ENCODE results near the gene STYX.

The STYX gene

GRCh38 chr14:52729925-52730708 lies at the start of gene STYX:
Gene STYX, plus strand, starts transcription at chr14:52730166. Its CDS starts 309 bp downstream, at chr14:52730475.
- no peak for FAIRE-seq

DNA sequence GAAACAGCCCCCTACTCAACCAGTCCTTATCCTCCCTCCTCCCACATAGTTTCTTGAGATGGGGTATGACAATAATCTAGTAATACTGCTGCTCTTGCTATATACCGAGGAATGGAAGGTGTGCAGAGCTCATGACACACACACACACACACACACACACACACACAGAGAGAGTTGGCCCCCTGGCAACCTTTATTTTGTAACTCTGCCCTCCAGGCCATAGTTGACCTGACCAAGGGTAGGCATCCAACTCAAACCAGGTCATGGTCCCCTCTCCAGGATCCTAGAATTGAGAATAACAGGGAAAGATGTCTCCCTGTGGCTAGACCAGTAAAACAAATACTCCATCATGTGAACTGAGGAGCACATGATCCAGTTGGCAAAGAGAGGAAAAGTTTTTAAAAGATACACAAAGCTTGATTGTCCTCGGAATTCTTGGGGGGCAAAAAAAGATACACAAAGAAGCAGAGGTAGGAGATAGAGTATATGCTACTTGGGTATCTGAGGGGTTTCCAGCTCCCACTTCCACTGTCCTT lies 45.9 kb upstream of the STYX start:
- FAIRE-seq = no peak

DNA sequence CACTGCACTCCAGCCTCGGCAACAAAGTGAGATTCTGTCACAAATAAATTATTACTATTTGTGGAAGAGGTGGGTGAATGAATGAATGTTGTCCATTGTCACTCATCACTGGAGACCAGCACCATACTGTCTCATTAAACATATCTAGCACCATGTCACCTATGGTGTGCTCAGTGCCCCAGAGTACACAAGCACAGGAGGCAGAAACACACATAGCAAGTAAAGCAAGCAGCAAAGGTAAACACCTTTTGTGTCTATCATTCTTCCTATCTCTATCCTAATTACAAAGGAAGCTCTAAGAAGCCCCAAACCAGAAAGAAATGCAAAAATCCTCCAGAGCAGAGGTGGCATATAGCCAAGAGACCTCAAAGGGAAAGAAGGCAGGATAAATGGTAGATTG lies 43.8 kb upstream of the STYX start:
- no peak for FAIRE-seq

DNA sequence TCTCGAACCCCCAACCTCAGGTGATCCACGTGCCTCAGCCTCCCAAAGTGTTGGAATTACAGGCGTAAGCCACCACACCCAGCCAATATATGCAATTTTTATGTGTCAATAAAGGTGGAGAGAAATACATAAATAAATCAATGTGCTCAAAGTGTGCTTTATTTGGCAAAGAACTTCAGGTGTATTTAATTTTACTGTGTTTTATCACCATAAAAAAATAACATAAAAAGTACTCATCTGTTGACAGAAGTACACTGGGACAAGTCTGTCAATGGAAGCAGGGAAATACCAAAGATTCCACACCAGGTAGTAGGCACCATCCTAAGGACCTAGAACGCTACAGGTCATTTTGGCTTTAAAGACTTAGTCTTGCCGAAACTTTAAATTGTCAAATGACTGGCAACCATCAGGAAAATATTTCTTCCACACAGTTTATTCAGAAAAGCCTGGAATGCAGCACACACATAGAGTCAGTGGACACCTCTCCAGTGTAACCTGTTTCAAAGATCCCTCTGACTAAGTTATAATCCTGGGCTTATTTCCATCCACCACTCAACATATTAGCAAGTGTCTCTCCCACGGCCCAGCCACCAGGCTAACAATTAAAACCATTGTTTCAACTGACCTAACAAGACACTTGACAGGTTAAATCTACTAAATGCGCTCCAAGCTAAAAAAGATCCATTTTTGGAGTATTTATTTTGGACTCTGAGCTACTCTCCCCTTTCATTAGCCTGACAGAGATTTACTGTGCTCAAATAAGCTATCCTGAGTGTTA lies 38.8 kb upstream of the STYX start:
- no peak for FAIRE-seq

DNA sequence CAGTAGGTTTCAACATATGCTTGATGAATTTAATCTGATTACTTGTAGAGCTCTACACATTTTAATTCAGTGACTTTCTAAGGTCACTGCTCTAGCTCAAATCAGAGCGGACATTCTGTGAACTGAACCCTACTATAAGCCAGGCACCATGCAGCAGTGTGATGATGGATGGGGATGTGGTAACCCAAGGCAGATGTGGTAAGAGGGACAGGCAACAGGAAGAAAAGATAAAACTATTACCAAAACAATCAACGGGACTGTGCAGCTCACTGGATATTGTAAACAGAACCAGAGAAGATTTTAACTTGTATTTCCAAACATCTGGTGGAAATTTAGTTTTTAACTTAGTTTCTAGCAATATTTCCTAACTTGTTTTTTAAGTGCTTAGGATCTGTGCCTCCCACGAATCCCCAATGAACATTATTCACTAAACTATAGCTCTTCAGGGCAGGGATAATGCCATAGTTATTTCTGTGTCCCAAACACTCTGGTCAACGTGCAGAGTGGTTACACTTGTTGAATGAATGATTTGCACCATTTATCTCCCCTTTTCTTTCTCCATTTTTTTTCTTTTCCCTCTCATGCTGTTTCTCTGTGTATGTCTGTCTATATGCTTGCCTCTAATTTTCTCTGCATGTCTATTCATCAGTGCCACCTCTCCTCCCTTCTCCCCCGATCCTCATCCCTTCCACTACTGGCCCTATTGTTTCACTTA lies 37.6 kb upstream of the STYX start:
- no peak for FAIRE-seq

DNA sequence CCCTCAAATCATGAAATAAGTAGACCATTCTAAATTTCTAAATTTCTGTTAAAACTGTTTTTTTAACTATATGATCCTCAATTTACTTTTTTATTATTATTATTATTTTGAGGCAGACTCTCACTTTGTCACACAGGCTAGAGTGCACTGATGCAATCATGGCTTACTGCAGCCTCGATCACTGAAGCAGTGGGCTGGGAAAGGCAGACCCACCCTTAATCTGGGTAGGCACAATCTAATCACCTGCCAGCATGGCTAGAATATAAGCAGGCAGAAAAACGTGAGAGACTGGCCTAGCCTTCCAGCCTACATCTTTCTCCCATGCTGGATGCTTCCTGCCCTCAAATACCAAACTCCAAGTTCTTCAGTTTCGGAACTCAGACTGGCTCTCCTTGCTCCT lies 36.9 kb upstream of the STYX start:
- FAIRE-seq = no peak

- no peak for FAIRE-seq
Measured at GRCh38 chr14:52693532-52693931, 36.4 kb upstream of the STYX start.

DNA sequence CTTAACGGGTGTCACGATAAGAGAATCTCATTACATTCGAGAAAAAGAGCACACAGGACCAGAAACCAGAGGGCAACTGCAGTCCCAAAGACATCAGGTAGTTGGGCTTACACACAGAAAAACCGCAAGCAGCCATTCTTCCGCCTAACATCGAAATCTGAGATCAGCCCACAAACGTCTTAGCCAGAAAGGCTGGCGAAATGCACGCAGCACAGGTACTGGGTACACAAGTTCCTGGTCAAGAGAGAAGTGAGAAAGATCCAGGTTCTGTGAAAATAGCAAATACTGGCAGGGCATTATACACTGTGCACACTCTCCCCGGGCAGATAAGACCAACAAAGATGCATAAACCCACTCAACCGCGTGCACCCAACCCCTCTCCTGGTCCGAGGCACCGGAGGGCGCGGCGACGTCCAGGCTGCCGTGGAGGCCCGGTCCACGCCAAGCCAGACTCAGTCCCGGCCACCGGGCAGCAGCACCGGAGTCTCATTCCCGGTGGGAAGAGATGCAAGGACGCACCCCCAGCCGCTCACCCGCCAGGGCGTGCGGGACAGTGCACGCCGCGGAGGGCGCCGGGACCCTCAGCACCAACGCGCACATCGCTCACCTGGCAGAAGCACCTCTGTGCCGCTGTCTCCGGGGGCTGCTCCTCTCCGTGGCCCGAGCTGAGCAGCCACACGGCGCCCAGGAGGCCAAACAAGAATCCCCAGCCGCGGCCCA lies 35.0 kb upstream of the STYX start:
- FAIRE-seq = no peak

GRCh38 chr14:52695481-52696091 lies 34.4 kb upstream of the STYX start, which contains the start of gene ERO1A:
Gene ERO1A, minus strand, starts transcription at chr14:52695558. Its CDS starts 77 bp downstream, at chr14:52695481.
- no peak for FAIRE-seq

GRCh38 chr14:52700701-52701172 lies 29.2 kb upstream of the STYX start:
- FAIRE-seq = no peak

DNA sequence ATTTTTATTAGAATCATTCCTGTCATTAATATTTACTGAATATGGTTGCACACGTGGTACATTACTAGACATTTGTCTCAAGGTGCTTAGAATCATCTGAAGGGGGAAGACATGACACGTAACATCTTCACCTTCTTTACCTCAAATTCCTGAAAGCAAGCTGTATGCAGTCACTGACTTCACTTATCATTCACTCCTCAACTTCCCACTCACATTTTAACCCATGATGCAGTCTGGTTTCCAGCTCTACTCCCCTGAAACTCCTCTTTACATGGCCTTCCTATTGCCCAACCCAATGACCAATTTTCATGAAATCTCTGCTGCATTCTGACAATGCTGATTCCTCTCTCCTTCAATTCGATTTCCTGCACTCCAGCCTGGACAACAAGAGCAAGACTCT lies 28.7 kb upstream of the STYX start:
- FAIRE-seq = no peak

GRCh38 chr14:52703225-52703624 lies 26.7 kb upstream of the STYX start:
- FAIRE-seq = no peak

GRCh38 chr14:52703664-52704063 lies 26.3 kb upstream of the STYX start:
- FAIRE-seq = no peak

DNA sequence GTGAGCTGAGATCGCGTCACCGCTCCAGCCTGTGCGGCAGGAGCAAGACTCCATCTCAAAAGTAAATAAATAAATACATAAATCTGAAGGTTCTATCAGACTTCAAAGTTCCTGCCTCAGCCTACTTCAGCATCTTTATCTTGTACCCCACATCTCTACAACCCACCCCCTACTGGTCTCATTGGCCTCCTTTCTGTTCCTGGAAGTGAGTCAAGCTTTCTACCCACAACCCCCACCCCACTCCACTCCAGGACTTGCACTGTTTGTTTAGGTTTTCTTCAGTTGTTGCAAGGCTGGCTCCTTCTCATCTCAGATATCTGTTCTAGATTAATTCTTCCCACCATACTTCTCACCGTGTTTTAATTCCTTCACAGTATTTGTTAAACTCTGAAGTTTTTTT lies 23.7 kb upstream of the STYX start:
- no peak for FAIRE-seq

DNA sequence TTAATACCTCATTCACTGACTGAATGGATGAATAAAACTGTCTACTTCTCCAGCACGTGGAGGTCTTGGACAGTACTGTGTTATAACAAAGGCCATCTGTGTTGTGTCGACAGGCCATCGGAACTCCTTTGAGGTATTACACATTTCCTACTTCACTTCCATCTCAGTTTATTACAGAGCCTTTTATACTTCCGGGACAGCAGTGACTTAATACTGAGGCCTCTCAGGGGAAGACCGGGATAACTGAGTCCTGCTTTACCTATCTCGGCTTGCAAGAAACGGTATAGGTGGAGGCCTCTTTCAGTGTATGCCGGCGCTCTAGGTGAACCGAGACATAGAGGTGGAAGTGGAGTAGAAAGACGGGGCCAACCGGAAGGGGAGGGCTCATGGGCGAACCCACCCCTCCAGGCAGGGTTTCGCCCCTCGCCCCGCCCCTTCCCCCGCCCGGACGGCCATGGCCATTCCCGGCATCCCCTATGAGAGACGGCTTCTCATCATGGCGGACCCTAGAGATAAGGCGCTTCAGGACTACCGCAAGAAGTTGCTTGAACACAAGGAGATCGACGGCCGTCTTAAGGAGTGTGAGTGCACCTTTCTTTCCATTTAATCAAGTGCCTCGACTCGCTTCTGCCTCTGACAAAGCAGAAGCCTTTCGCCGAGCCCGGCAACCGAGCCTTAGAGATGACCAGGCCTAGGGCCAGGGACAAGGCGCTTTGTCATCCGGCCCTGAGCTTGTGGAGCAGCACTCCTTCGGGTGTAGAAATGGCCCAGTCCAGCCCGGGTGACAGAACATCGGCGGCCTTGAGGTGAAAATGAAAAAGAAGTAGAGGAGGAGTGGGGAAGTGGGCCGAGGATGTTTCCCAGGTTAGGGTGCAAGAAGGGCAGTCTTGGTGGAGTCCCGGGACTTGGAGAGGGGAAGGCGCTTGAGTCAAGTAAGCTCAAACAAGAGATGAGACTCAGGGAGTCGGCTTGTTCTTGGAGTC lies 23.0 kb upstream of the STYX start, which contains the start of gene PSMC6:
Gene PSMC6 (plus strand): TSS at position 477 of the 983 bp plus-strand sequence. CDS start 20 bp downstream, at position 497.
- FAIRE-seq = no peak

- no peak for FAIRE-seq
Measured at GRCh38 chr14:52711666-52712065, 18.3 kb upstream of the STYX start.

- FAIRE-seq = no peak
Measured at GRCh38 chr14:52716155-52716554, 13.8 kb upstream of the STYX start.

- peak; percentile 15 for FAIRE-seq
Measured at GRCh38 chr14:52723514-52724359, 6.2 kb upstream of the STYX start.

- no peak for FAIRE-seq
Measured at GRCh38 chr14:52724360-52724644, 5.7 kb upstream of the STYX start.

GRCh38 chr14:52727509-52727908 lies 2.5 kb upstream of the STYX start:
- FAIRE-seq = peak; percentile 45
